Activated CD8-positive, alpha-beta memory T cell treated with anti-CD3 and anti-CD28 coated beads, Interleukin-2, amount 50 U/mL, for 48 hours (primary cell): ENCODE measurements around the gene CNPY1.

Experiments
- DNase-seq: peaks from one replicate; pipeline ENCODE4 v3.0.0-alpha.2; 2020

Gene CNPY1

DNA sequence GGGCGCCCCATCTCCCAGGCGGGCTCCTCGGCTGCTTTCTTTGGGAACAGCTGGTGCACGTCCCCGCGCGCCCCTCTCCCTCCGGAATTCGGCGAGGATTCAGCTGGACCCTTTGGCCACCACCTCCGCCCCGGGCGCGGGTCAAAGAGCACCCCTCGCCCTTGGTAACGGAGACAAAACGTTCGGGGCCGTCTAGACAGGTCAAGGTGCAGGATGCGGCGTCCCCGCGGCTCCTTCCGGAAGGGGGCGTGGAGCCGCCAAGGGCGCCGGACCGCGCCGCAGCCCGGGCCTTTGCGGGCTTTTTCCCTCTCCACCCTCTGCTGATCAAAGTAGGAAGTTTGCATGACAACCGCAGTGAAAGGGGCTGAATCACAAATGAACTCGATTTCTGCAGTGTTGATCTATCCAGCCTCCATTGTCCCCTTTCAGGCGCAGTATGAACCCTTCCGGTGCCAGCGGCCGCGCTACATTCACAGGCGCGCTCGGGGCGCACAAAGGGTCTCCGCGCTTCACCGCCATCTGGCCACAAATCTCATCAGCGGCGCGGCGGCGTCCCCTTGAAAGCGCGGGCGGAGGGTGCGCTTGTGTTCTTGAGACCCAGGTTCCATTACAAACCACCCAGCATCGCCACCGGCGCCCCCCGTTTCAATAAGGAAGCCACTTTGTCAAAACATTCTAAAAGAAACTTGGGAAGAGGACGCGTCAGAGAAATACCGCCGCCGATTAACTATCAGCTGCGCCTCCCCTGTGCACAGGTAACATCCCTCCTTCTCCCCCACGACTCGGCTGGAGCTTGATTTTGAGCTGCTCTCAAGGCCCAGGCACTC is 36.4 kb downstream of the CNPY1 start:
- no peak for DNase-seq

DNA sequence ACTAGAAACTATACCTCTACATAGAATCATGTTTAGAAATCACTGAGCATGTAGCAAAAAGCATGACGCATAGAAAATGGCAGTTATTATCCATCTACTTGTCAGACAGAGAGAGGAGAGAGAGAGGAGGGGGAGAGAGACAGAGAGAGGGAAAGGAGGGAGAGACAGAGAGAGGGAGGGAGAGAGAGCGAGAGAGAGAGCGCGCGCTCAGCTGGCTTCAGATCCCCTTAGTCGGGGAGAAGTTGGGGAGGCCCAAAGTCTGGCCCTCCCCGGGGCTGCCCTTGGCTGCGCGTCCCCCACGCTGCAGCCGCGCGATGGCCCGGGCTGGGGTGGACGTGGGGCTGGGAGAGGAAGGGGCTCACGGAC is 37.0 kb downstream of the CNPY1 start:
- DNase-seq = no peak

DNA sequence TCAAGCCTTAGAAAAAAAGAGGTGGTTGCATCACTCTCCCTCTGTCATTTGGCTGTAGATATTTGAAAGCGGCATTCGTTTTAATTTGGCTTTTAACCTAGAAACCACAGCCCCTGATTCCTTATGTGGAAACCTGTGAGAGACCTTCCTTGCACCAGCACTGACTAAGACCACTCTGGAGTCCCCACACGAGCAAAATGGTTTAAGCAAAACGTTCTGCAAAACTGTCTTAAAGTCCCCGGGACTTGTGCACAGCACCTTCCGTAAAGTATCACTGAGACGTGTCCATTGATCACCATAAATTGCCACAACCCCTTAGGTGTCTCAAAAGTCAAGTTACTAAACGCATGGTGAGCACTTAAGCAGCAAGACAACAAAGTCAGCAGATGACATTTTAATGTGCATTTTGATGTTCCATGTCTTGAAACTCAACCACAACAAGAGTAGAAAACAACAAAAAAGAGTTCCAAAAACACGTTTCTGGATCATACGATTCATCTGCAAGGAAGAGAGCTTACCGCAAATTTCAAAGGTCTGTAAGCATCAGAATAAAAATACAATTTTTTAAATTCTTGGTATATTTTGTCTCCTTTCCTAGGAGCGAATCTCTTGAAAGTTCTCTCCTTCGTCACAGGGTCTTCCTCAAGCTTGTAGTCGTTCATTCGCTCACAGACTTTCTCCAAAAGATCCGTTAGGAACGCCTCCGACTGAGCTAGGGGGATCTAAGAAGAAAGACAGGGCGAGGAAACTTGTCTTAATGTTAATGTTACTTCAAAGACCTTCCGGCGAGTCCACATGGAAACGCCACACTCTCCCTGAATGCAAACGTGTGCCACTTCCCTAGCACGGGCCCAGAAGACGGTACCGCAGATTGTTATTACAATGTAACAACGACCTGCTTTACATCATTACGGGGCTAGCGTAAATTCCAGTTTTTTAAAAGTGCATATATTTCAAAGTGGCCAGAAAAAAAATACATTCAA is 37.7 kb downstream of the CNPY1 start:
- DNase-seq = no peak

DNA sequence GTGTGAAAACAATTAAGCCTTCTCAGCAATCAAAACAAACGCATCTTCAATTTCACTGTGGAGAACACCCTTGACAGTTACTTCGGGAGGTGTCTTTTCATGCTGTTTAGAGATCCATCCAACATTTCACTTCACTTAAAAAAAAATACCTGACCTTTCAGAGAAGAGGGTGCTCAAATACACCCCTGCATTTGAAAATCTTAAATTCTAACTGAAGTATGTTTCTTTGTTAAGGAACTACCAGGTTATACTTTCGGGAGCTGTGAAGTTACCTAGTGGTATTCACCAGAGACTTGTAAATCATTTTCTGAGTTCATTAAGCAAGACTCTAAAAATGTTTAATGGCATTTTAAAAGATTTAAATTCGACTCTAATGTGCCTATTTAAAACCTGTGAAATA is 38.8 kb downstream of the CNPY1 start:
- DNase-seq = no peak

DNA sequence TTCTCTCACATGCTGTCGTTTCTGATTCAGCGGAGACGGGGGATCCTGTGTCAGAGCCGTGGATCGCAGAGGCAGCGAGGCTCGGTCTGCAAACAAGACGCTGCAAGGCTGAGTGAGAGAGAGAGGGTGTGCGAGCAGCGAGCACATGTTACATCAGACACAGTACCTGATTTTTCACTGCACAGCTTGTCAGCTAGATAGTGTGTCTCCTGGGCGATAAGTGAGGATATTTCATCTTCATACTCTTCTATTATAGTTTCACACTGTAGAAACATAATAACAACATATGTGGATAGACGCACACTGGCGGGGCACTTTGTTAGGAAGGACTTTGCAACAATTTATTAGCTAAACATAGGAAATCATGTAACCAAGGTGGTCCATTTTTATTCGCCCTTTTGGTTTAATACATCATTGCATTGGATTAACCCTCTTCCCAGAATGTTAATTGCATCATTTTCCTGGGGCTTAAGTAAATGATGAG is 39.5 kb downstream of the CNPY1 start:
- no peak for DNase-seq

DNA sequence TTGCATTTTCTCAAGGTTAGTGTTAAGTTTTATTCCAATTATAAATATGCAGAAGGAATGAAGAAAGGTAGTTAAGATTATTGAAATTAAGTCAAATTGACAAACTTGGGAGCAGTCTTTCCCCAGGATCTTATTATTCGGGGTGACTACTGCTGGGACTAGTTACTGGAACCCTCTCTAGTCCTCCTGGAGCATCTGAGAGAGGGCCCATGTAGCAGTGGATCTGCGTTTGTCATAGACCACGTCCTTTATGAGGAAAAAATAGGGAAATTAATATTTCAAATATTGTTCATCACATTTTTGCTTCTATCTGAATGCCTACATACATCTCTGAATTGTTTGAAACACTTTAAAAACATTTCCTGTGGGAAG is 41.0 kb downstream of the CNPY1 start:
- DNase-seq = no peak

DNA sequence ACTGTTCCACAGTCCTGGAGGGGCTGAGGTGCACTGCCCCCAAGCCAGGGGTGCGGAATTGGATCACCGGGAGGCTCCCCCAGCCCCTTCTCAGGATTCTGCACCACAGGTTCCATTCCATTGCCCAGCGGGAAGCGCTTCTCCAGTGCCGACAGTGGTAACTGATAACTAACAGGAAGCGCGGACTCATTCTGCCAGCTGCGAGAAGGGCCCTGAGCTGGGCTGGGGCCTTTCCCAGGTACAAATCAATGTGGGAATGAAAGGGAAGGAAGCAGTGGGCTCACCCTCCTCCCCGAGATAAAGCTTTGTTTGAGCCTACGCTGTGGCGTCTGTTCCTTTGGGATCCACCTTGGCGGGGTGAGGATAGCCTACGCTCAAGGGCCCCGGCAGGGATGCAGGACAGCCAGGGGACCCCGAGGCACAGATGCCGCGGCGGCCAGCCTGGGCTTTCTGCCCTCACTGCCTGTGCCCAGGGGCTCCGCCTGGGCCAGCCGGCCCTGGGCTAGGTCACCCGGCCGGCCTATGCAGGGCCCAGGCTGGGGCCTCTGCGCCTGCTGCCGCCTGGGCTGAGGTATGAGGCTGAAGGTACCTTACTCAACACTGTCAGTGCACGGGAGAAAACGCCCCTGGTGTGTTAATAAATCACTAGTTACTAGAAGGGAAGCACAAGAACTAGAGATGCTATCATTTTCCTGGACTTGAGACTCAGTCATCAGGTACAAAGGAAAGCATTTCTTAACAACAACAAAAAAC is 49.0 kb downstream of the CNPY1 start:
- no peak for DNase-seq

DNA sequence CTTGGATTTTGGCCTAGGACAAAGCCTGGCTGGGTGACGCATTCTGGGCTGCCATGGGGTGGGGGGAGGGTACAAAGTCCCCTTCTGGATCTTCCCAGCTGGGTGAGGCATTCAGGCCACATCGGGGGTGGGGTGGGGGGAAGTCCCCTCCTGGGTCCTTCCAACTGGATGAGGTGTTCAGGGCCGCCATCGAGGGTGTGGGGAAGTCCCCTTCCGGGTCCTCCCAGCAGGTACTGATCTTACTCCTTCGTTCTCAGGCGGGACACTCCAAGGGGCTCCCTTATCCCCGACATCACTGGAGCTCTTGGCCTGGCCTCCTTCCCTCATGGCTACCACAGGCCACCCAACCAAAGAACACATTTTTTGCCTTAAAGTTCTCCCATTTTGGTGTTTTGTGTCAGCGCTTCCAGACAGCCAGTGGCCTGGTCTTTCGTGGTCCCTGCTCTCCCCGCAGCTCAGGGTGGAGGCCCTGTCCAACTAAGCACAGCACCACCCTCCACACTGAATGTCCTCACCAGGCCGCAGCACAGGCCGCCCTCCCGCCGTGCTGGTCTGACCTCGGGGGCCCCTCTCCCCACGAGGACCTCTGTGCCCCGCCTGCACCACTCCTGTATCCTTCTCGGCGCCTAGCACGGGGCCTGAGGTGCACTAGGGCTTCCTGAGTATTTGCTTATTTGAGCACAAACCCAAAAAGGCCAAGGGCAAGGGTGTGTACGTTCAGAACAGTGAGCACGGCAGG is 49.9 kb downstream of the CNPY1 start:
- DNase-seq = no peak

DNA sequence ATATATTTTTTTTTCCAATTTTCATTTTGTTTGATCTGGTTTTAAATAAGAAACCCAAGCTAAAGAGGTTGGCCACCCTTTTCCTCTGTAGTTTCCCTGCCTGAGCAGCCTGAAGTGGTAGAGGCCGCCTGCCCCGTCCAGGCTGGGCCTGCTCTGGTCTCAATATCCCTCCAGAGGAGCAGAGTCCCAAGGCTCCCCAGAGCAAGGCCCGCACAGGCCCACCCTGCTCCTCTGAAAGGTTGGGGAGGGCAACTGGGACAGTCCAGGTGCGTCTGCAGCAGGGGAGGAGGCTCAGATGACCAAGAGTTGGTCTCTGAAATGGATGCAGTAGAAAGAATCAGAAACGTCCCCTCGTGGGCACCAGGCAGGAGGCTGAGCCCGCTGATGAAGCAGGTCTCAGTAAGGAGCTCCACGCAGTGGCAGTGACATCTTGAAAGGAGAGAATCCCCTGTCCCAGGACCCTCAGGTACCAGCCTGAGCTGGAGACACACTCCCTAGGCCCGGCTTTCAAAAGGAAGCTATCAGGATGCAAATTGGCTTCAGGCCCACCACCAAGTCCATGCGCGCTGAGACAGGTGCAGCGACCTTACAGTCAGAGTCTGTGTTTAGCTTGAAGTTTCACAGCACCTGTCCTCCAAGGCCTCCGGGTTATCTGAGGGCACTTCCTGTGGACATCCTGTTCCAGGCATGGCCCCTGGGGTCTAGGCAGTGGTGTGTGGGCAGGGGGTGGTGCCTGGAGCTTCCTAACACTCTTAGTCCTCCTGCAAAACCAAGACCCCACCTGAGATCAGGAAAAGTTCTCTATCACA is 50.7 kb downstream of the CNPY1 start:
- DNase-seq = no peak

DNA sequence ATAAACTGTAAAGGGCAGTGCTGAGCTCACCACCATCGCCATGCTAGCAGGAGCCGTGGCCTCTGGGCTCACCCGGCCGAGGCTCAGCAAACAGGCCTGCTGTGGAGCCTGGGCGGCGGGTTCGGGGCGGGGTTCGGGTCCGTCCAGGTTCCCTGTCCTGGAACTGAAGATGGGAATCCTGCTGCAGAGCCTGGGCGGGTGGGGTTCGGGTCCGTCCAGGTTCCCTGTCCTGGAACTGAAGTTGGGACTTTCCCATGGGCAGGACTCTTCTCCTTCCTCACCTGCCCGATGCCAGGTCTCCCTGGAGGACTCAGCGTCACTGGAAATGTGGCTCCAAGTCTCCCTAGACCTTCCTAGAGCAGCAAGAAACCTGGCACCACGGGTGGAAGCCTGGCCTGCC is 51.8 kb downstream of the CNPY1 start:
- DNase-seq = no peak

DNA sequence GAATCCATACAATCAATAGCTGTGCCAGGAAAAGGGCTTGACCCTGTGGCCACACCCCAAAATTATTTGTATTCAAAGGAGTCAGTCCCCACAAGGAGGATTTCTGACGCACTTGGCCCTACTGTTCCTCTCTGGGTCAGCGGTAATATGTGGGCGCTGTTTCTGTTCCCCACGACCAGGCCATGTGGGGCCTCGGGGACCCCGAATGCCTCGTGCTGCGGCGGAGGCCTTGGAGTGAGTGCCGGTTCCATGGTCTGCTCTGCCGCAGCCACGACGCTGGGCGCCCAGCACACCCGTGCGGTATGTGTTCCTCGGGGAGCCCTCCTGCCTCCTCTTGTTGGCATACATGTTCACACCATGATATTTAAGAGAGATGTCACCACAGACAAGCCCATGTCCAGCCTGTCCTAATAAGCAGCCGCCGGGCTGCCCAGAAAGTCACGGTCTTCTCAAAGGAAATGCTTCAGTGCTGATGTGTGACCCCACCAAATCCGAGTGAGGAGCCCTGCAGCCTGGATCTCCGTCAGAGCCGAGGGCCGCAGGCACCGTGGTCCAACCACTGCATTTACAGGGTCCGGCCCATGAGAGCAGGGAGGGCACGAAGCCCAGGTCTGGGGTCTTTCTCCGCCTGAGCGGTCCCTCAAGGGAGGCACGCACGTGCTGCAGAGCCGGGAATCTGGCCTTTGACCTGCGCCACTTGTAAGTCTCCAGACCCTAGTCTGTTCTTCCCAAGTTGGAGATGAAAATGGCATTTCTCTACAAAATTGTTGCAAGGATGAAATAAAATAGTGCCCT is 52.4 kb downstream of the CNPY1 start:
- no peak for DNase-seq

DNA sequence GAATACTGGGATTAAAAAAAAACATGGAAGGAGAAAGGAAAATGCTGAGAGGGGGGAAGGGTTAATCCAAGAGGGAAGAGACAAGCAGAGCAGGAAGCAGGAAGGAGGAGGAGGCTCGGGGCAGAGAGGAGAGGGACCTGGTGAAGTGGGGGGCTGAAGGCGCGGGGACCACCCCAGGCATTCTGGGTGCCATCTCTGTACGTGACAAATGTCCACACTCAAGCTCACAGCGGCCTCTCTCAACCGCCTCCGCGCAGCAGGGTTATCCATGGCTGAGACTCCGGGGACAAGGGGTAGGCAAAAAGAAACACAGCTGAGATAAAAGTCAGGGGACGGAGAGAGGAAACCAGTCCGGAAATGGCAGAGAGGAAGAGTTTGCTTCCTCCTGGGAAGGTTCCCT is 54.5 kb downstream of the CNPY1 start:
- DNase-seq = no peak

DNA sequence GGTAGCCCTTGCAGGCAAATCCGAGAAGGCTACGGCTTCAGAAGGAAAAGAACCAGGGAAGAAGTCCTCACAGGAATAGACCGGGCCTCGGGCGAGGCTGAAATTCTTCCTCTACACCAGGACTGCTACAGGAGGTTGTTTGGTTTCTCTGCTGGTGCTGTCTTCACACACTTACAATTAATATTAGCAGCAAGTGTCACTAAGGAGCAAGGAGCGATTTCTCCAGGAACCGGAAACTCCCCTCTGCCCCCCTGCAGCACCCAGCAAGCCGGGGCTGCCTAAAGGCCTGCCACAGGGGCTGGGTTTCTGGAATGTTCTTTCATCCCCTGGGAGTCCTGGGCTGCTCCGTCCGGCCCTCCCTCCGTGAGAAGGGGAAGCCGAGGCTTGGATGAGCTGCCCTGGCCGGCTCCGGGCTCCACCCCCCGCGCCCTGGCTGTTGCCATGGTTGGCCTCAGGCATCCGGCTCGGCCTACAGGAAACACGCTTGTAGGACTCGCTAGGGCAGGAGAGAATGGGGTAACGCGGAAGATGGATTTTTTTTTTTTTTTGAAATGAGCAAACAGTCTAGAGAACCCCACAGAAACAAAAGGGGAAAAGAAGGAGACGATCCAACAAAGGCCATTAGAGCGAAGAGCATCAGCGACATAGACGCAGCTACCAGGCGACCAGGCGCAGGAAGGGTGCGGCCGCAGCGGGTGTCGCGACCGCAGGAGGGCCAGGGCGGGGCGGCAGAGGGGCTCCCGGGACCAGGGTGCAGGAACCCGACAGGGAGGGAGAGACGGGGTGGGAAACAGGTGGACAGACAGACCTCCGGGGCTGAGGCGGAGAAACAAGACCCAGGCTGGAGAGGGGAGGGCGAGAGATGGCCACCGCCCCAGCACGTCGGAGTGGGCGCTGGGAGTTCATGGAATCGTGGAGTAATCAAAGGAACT is 55.4 kb downstream of the CNPY1 start:
- DNase-seq = peak; percentile 73

DNA sequence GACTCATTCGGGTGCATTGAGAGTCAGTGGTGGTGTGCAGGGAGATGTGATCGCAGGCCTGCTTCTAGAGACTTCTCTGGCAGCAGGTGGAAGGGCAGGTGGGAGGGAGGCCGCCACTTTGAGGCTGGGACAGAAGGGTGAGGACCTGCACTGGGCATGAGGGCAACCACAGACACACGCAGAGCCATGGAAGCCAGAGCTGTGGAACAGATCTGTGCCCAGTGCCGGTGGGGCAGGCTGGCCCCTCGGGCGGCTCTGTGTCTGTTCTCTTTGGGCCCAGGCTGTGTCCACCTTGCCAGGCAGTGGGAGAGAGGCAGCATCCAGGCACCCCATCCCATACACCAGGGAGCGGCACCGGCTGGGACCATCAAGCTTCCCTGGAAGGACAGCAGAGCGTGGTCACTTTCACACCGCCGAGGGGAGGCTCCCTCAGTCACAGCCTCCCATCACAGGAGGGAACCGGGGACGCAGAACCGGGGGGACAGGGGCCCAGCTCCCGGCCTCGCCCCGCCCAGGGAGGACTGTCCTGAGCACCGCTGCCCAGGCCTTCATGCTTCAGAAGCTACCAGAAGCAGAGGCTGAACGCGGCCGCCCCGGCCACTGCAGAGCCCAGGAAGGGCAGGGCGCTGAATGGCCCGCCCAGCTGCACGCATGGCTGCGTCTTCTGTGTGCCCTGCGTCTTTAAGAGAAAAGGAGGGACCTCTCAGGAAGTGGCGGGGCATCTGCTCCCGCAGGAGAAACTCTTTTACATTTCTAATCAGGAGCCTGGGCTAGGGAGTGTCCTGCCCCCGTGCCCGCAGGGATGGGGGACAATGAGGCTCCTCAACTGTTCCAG is 56.3 kb downstream of the CNPY1 start:
- no peak for DNase-seq

DNA sequence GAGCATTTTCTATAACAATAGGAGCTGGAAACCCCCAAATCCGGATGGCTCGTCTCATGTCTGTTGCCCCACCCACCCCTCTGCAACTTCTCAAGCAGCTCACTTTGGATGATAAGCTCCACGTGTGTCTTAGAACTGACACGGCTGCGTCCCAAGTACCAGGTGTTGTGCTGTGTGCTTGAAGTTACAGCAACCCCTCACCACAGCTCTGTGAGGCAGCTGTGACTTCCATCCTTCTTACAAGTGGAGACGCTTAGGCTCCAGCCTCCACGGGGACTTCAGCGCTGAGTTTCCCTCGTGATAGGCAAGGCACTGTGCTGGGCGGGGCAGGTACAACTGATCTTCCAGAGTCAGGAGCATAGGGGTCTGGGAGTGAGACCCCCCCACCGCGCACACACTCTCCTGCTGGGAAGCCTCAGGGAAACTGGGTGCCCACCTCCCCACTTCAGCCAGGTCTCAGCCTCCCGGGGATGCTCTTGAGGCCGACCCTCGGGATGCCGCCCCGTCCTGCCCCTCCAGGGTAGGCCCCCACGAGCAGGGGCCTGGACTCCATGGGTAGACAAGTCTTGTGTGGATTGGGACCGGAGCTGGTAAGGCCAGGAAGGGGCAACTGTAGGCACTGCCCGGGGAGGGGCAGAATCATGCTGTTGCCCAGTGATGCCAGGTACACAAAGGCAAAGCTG is 57.1 kb downstream of the CNPY1 start:
- no peak for DNase-seq

DNA sequence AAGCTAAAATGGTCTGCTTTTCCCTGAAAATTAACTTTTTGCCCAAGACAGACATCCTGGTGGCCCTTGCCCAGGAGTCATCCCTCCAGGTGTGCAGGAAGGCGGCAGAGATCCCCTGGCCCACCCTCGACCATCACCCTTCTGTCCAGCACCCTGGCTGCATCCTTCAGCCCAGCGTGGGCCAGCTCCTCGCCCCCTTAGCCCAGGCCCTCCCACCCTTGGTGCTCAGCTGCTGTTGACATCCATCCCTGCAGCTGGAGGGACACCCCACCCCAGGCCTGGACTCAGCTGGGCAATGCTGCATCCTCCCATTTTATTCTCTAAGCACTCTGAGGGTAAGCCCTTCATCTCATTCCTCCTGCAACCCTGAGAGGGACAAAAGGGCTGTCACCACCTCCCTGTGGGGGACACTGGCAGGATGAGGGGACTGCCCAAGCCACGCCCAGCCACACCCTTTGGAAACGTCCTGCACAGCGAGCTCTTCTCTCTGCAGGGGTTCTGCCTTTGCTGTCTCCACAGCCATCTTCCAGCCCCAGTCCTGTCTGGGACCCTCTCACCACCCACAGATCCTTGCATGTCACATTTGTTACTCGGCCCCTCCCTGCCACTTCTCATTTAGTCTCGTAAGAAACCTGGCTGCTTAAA is 57.8 kb downstream of the CNPY1 start:
- DNase-seq = no peak
